IMR-90 (cell line): ENCODE results near the gene MFSD2B. TPM values are rescaled to one million over a fixed set of nuclear protein-coding genes. Genes with fewer than 3 reads are reported as not detected.

ENCODE experiments used
- ATAC-seq: fragments of 200-7000 bp; cut with Tn5 transposase; 2 replicates; pipeline ENCODE4 v1.9.1; 2020; ENCODE audit warnings: low read depth, mild to moderate bottlenecking, moderate library complexity
- BruUV-seq: library from RNA; stranded (reverse); fragments of 400-500 nt; replicated peaks from 2 replicates; lab custom pipeline; 2021; lab: Mats Ljungman, UMichigan
- CTCF ChIA-PET: fragments of 300-600 bp; formaldehyde crosslinking; extraction: SDS; loops from one replicate; lab custom pipeline; 2021; ENCODE audit warnings: antibody characterized with exemption; lab: Yijun Ruan, JAX
- POLR2A ChIA-PET: fragments of 300-600 bp; sonication (Branson Sonifier 250); formaldehyde crosslinking; loops from one replicate; lab custom pipeline; 2022; ENCODE audit warnings: antibody characterized with exemption; ENCODE audit not compliant: unreplicated experiment; lab: Charles Lee
- DNase-seq: peaks from one replicate; pipeline ENCODE4 v3.0.0; 2013
- H2AFZ ChIP-seq: replicated peaks from 2 replicates; pipeline ENCODE3; 2013; ENCODE audit warnings: low read length, mild to moderate bottlenecking; ENCODE audit not compliant: poor library complexity
- H2AK5ac ChIP-seq: 2 replicates; pipeline ENCODE4 v1.6.1; 2013; ENCODE audit warnings: low read depth, low read length, inconsistent platforms
- H2AK9ac ChIP-seq: replicated peaks from 2 replicates; pipeline ENCODE3; 2013; ENCODE audit warnings: mild to moderate bottlenecking, low read depth, low read length, moderate library complexity; ENCODE audit not compliant: poor library complexity
- H2BK120ac ChIP-seq: 2 replicates; pipeline ENCODE4 v1.6.1; 2013; ENCODE audit warnings: low read depth, low read length, inconsistent platforms
- H2BK15ac ChIP-seq: 3 replicates; pipeline ENCODE4 v1.6.1; 2013; ENCODE audit warnings: low read depth, low read length, inconsistent platforms
- H2BK20ac ChIP-seq: 2 replicates; pipeline ENCODE4 v1.6.1; 2013; ENCODE audit warnings: low read depth, mild to moderate bottlenecking, inconsistent platforms, low read length, moderate library complexity
- H2BK5ac ChIP-seq: 2 replicates; pipeline ENCODE4 v1.6.1; 2013; ENCODE audit warnings: mild to moderate bottlenecking, low read depth, low read length, inconsistent platforms; ENCODE audit not compliant: poor library complexity, severe bottlenecking
- H3K14ac ChIP-seq: replicated peaks from 2 replicates; pipeline ENCODE4 v1.6.1; 2013; ENCODE audit warnings: low read depth, low read length, inconsistent platforms
- H3K18ac ChIP-seq: 2 replicates; pipeline ENCODE4 v1.6.1; 2013; ENCODE audit warnings: low read depth, low read length, control low read depth
- H3K23ac ChIP-seq: 2 replicates; pipeline ENCODE4 v1.6.1; 2013; ENCODE audit warnings: low read depth, low read length, inconsistent platforms
- H3K27ac ChIP-seq: 2 replicates; pipeline ENCODE4 v1.5.1; 2013; ENCODE audit warnings: mild to moderate bottlenecking, control low read depth, low read length; ENCODE audit not compliant: insufficient read depth
- H3K27me3 ChIP-seq: 2 replicates; pipeline ENCODE4 v1.6.1; 2013; ENCODE audit warnings: low read length; ENCODE audit not compliant: control insufficient read depth, insufficient read depth
- H3K36me3 ChIP-seq: 2 replicates; pipeline ENCODE4 v1.6.1; 2013; ENCODE audit warnings: low read length, mixed read lengths; ENCODE audit not compliant: control insufficient read depth, insufficient read depth
- H3K4ac ChIP-seq: 2 replicates; pipeline ENCODE4 v1.6.1; 2013; ENCODE audit warnings: low read depth, low read length, inconsistent platforms
- H3K4me1 ChIP-seq: 2 replicates; pipeline ENCODE4 v1.6.1; 2013; ENCODE audit warnings: low read length, mixed read lengths; ENCODE audit not compliant: control insufficient read depth, insufficient read depth
- H3K4me2 ChIP-seq: 2 replicates; pipeline ENCODE4 v1.6.1; 2013; ENCODE audit warnings: low read depth, mild to moderate bottlenecking, control low read depth, low read length, moderate library complexity
- H3K4me3 ChIP-seq: 2 replicates; pipeline ENCODE4 v1.5.1; 2013; ENCODE audit warnings: low read depth, mild to moderate bottlenecking, control low read depth, low read length, moderate library complexity; ENCODE audit not compliant: insufficient read depth
- H3K56ac ChIP-seq: 2 replicates; pipeline ENCODE4 v1.6.1; 2013; ENCODE audit warnings: low read length, inconsistent platforms; ENCODE audit not compliant: insufficient read depth; ENCODE audit errors: extremely low read depth
- H3K79me1 ChIP-seq, 2 experiments: 2 replicates each; pipeline ENCODE4 v1.6.1; 2013; ENCODE audit warnings: low read length in 2 of 2, inconsistent platforms in 1 of 2, low read depth in 1 of 2
- H3K9ac ChIP-seq: 2 replicates; pipeline ENCODE4 v1.6.1; 2013; ENCODE audit warnings: low read depth, low read length, control low read depth
- H3K9me1 ChIP-seq: 2 replicates; pipeline ENCODE4 v1.6.1; 2013; ENCODE audit warnings: low read length, inconsistent platforms; ENCODE audit not compliant: insufficient read depth
- H3K9me3 ChIP-seq: 2 replicates; pipeline ENCODE4 v1.6.1; 2013; ENCODE audit warnings: low read length; ENCODE audit not compliant: control insufficient read depth, insufficient read depth
- H4K20me1 ChIP-seq: 2 replicates; pipeline ENCODE4 v1.6.1; 2013; ENCODE audit warnings: low read length, inconsistent platforms; ENCODE audit not compliant: insufficient read depth
- H4K5ac ChIP-seq: 2 replicates; pipeline ENCODE4 v1.6.1; 2013; ENCODE audit warnings: mild to moderate bottlenecking, low read depth, low read length, control low read depth
- H4K8ac ChIP-seq, 2 experiments: 2 replicates each; pipeline ENCODE4 v1.6.1; 2013; ENCODE audit warnings: low read depth in 2 of 2, low read length in 2 of 2, control low read depth in 1 of 2, inconsistent platforms in 1 of 2
- H4K91ac ChIP-seq: 2 replicates; pipeline ENCODE4 v1.6.1; 2013; ENCODE audit warnings: low read depth, low read length, inconsistent platforms; ENCODE audit not compliant: insufficient read depth
- BHLHE40 ChIP-seq: fragments of 150-350 bp; IDR thresholded peaks from 2 replicates; pipeline ENCODE4 v1.6.1; 2016; ENCODE audit warnings: mild to moderate bottlenecking, low read depth, low read length
- CHD1 ChIP-seq: IDR thresholded peaks from 2 replicates; pipeline ENCODE4 v1.6.1; 2012; ENCODE audit warnings: low read depth, low read length, improper control_type of control experiment
- CTCF ChIP-seq: conservative IDR thresholded peaks from 2 replicates; pipeline ENCODE4 v1.5.1; 2012; ENCODE audit warnings: mild to moderate bottlenecking, low read depth, low read length, improper control_type of control experiment
- ELK1 ChIP-seq: fragments of 150-350 bp; IDR thresholded peaks from 2 replicates; pipeline ENCODE4 v1.6.1; 2016; ENCODE audit warnings: low read depth, mild to moderate bottlenecking, low read length, moderate library complexity, borderline replicate concordance
- FOS ChIP-seq: fragments of 150-350 bp; IDR thresholded peaks from 2 replicates; pipeline ENCODE4 v1.6.1; 2016; ENCODE audit warnings: low read depth, low read length
- MAFK ChIP-seq: IDR thresholded peaks from 2 replicates; pipeline ENCODE4 v1.6.1; 2012; ENCODE audit warnings: low read depth, low read length, improper control_type of control experiment
- MAZ ChIP-seq: IDR thresholded peaks from 2 replicates; pipeline ENCODE4 v1.6.1; 2012; ENCODE audit warnings: low read depth, mild to moderate bottlenecking, low read length, improper control_type of control experiment, moderate library complexity, borderline replicate concordance
- MXI1 ChIP-seq: IDR thresholded peaks from 2 replicates; pipeline ENCODE4 v1.6.1; 2012; ENCODE audit warnings: low read depth, mild to moderate bottlenecking, low read length, moderate library complexity, borderline replicate concordance
- NFE2L2 ChIP-seq: fragments of 150-350 bp; IDR thresholded peaks from 2 replicates; pipeline ENCODE4 v1.6.1; 2016; ENCODE audit warnings: low read depth, mild to moderate bottlenecking, low read length
- POLR2A ChIP-seq: IDR thresholded peaks from 2 replicates; pipeline ENCODE4 v1.6.1; 2012; ENCODE audit warnings: mild to moderate bottlenecking, low read depth, low read length
- RAD21 ChIP-seq: IDR thresholded peaks from 2 replicates; pipeline ENCODE4 v1.6.1; 2012; ENCODE audit warnings: low read length, improper control_type of control experiment
- RFX5 ChIP-seq: IDR thresholded peaks from 2 replicates; pipeline ENCODE4 v1.8.0; 2012; ENCODE audit warnings: low read depth, mild to moderate bottlenecking, low read length, moderate library complexity
- SMC3 ChIP-seq: fragments of 150-350 bp; IDR thresholded peaks from 2 replicates; pipeline ENCODE4 v1.6.1; 2016; ENCODE audit warnings: low read depth, mild to moderate bottlenecking, antibody characterized with exemption, low read length, moderate library complexity
- USF2 ChIP-seq: fragments of 150-350 bp; IDR thresholded peaks from 2 replicates; pipeline ENCODE4 v1.6.1; 2017; ENCODE audit warnings: mild to moderate bottlenecking, antibody characterized with exemption, low read length, low read depth
- WGBS, 2 experiments: methylation state at CpG; one replicate each; pipeline versions ENCODE4 v1.1.5 to v1.1.7; 2013; ENCODE audit warnings: missing lambda C conversion rate in 2 of 2; ENCODE audit not compliant: insufficient read length in 1 of 2; ENCODE audit errors: extremely low coverage in 2 of 2; 5-methylcytosine and 5-hydroxymethylcytosine counted together
- dilution Hi-C: fragments of 300-500 bp; cut with HindIII; formaldehyde crosslinking; loops from one replicate; pipeline ENCODE4 v1.14.3; 2018; ENCODE audit warnings: low sequenced_read_pairs; ENCODE audit not compliant: unreplicated experiment
- in situ Hi-C: fragments of 300-500 bp; cut with MboI; formaldehyde crosslinking; loops from 3 replicates; pipeline ENCODE4 v1.14.3; 2019; ENCODE audit warnings: low sequenced_read_pairs, inconsistent platforms, mixed read lengths
- intact Hi-C: fragments of 100-400 bp; cut with micrococcal nuclease; formaldehyde crosslinking; loops from 2 replicates; pipeline ENCODE4 v1.10.0; 2022
- polyA plus RNA-seq, 3 experiments: library from polyadenylated mRNA; depleted of rRNA; stranded (reverse); fragments of >200 nt; gene quantifications; 2 replicates each; pipeline ENCODE4 v1.2.3, GENCODE V29; 2012; ENCODE audit warnings: low replicate concordance in 1 of 3
- total RNA-seq: library from RNA; depleted of rRNA; stranded (reverse); fragments of >200 nt; gene quantifications from 2 replicates; pipeline ENCODE4 v1.2.3, GENCODE V29; 2012

Gene MFSD2B
- total and polyA plus RNA-seq, 2 of the 4 experiments (the other 2 are of a cell fraction) = 0.05 TPM; not detected in 1

GRCh38 chr2:24021122-24021998, 11.5 kb downstream of the MFSD2B start:
- Histone ChIP-seq H2AK5ac (no peak overlapping the region), H3K14ac (no peak overlapping the region), H3K4me3 (no peak overlapping the region), H3K9me3 (no peaks in the 10 kb centered on the region), H4K8ac (no peak overlapping the region), H3K36me3 (peaks cover 10% of the 10 kb centered on the region), H2BK20ac (no peak overlapping the region), H3K9ac (no peak overlapping the region), H3K23ac (no peak overlapping the region), H2BK15ac (no peak overlapping the region), H2AK9ac (peak overlapping the region; percentile 50), H4K91ac (no peak overlapping the region), H2BK120ac (no peak overlapping the region), H3K9me1 (peaks cover 15% of the 10 kb centered on the region; the same call in 1 of the 2 replicates), H3K4ac (no peak overlapping the region; the same call in 1 of the 2 replicates), H3K4me1 (peaks cover 3% of the 10 kb centered on the region), H3K27me3 (no peaks in the 10 kb centered on the region), H4K20me1 (no peaks in the 10 kb centered on the region; the same call in 1 of the 2 replicates), H3K79me1 (peaks cover 0 to 11% of the 10 kb centered on the region in 2 experiments; a peak in 2 of 4 replicates), H3K18ac (no peak overlapping the region), H2AFZ (no peak overlapping the region), H3K56ac (no peak overlapping the region), H3K27ac (no peak overlapping the region), H3K4me2 (no peak overlapping the region), H2BK5ac (no peak overlapping the region), H4K5ac (no peak overlapping the region)
- peak; percentile 50; the same call in 1 of the 2 replicates for ATAC-seq
- ChIA-PET POLR2A (no interaction called here), CTCF (interaction anchor here (0.5 kb wide), 1 partner anchor 156 kb away, joined by 5 read pairs; no protein-coding TSS in a partner anchor)
- WGBS, 2 experiments = 82% methylated on average over 6 of the region's 19 CpGs; no CpG with 5 or more reads in 1 of the 2 experiments
- intact Hi-C loops = no loop called here
- in situ Hi-C loops = no loop called here
- dilution Hi-C loops = no loop called here
- BruUV-seq = no TSS peak
- DNase-seq = no peak
- no peak for TF ChIP-seq NFE2L2
- no peak for TF ChIP-seq MAFK
- no peak for TF ChIP-seq MXI1
- TF ChIP-seq SMC3 = no peak
- no peak for TF ChIP-seq USF2
- no peak for TF ChIP-seq RFX5
- no peak for TF ChIP-seq FOS
- TF ChIP-seq RAD21 = peak; percentile 35
- TF ChIP-seq CHD1 = no peak
- TF ChIP-seq BHLHE40 = no peak
- no peak for TF ChIP-seq ELK1
- no peak for TF ChIP-seq POLR2A
- TF ChIP-seq MAZ = no peak
- peak; percentile 11; the same call in 1 of the 2 replicates for TF ChIP-seq CTCF
